KMS-11 (cell line): Measurements from ENCODE around the gene TRAM2.

Experiments used
- H2AFZ ChIP-seq: fragments of 200-600 bp; sonication (generic); 2 replicates; pipeline ENCODE4 v1.6.1; 2016; ENCODE audit warnings: antibody characterized with exemption, mixed run types, low read depth
- H3K27ac ChIP-seq: fragments of 200-600 bp; sonication (generic); 2 replicates; pipeline ENCODE4 v1.6.1; 2016; ENCODE audit warnings: mild to moderate bottlenecking, mixed run types
- H3K27me3 ChIP-seq: fragments of 200-600 bp; sonication (generic); 2 replicates; pipeline ENCODE4 v1.6.1; 2017; ENCODE audit warnings: mild to moderate bottlenecking, low read depth, mixed run types, moderate library complexity; ENCODE audit not compliant: insufficient read depth
- H3K36me3 ChIP-seq: fragments of 200-600 bp; sonication (generic); 2 replicates; pipeline ENCODE4 v1.6.1; 2017; ENCODE audit warnings: mild to moderate bottlenecking, mixed run types; ENCODE audit not compliant: insufficient read depth
- H3K4me1 ChIP-seq: fragments of 200-600 bp; sonication (generic); 2 replicates; pipeline ENCODE4 v1.6.1; 2016; ENCODE audit warnings: mild to moderate bottlenecking, low read depth, mixed run types; ENCODE audit not compliant: poor library complexity, severe bottlenecking
- H3K4me2 ChIP-seq: fragments of 200-600 bp; sonication (generic); 2 replicates; pipeline ENCODE4 v1.7.0; 2016; ENCODE audit warnings: mild to moderate bottlenecking, mixed run types
- H3K4me3 ChIP-seq: fragments of 200-600 bp; sonication (generic); IDR thresholded peaks from 2 replicates; pipeline ENCODE4 v1.6.1; 2017; ENCODE audit warnings: low read depth, low read length, mixed read lengths; ENCODE audit not compliant: insufficient read depth
- H3K79me2 ChIP-seq: fragments of 200-600 bp; sonication (generic); 2 replicates; pipeline ENCODE4 v1.6.1; 2016; ENCODE audit warnings: low read depth, mixed run types; ENCODE audit not compliant: insufficient read depth
- H3K9ac ChIP-seq: fragments of 200-600 bp; sonication (generic); 2 replicates; pipeline ENCODE4 v1.6.1; 2016; ENCODE audit warnings: mild to moderate bottlenecking, mixed run types
- H4K20me1 ChIP-seq: fragments of 200-600 bp; sonication (generic); 2 replicates; pipeline ENCODE4 v1.6.1; 2016; ENCODE audit warnings: mild to moderate bottlenecking, mixed run types; ENCODE audit not compliant: insufficient read depth
- TF ChIP-seq, protein P1 (sequence below): fragments of 200-600 bp; sonication (generic); conservative IDR thresholded peaks from 2 replicates; pipeline ENCODE4 v1.6.1; 2017; ENCODE audit warnings: low read depth, mild to moderate bottlenecking, antibody characterized with exemption, low read length, moderate library complexity, mixed read lengths

The TRAM2 gene

DNA sequence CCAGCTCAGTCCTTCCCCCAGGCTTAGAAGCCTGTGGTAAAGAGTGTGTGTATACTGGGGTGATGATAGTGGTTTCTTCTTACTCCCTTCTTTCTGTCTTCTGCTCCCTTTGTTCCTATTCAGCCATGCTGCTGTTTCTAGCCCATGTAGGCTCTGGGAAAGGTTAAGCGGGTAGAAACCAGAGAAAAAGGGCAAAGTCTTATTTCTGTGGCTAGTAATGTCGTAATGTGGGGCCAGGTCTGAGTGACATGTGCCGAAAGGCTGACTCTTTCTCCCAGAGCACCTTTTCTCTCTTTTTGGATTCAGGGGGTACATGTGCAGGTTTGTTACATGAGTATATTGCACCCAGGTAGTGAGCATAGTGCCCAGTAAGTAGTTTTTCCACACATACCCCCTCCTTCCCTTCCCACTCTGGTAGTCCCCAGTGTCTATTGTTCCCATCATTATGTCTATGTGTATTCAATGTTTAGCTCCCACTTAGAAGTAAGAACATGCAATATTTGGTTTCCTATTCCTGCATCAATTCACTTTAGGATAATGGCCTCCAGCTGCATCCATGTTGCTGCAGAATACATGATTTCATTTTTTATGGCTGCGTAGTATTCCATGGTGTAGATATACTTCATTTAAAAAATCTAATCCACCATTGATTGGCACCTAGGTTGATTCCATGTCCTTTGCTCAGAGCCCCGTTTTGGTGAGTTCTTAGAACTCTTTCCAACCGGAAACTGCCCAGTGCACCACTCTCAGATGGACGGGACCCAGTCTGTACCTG, 82.4 kb downstream of the TRAM2 start:
- Histone ChIP-seq H3K27me3 (no peaks in the 10 kb centered on the region), H4K20me1 (no peaks in the 10 kb centered on the region), H3K4me1 (peaks cover 73% of the 10 kb centered on the region), H3K9ac (no peak overlapping the region), H2AFZ (no peak overlapping the region), H3K27ac (peak overlapping the region; percentile 91), H3K36me3 (no peaks in the 10 kb centered on the region), H3K79me2 (no peaks in the 10 kb centered on the region; the same call in 1 of the 2 replicates), H3K4me3 (no peak overlapping the region), H3K4me2 (peak overlapping the region; percentile 36; the same call in 1 of the 2 replicates)
- TF ChIP-seq, protein P1, sequence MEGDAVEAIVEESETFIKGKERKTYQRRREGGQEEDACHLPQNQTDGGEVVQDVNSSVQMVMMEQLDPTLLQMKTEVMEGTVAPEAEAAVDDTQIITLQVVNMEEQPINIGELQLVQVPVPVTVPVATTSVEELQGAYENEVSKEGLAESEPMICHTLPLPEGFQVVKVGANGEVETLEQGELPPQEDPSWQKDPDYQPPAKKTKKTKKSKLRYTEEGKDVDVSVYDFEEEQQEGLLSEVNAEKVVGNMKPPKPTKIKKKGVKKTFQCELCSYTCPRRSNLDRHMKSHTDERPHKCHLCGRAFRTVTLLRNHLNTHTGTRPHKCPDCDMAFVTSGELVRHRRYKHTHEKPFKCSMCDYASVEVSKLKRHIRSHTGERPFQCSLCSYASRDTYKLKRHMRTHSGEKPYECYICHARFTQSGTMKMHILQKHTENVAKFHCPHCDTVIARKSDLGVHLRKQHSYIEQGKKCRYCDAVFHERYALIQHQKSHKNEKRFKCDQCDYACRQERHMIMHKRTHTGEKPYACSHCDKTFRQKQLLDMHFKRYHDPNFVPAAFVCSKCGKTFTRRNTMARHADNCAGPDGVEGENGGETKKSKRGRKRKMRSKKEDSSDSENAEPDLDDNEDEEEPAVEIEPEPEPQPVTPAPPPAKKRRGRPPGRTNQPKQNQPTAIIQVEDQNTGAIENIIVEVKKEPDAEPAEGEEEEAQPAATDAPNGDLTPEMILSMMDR, result no peak

DNA sequence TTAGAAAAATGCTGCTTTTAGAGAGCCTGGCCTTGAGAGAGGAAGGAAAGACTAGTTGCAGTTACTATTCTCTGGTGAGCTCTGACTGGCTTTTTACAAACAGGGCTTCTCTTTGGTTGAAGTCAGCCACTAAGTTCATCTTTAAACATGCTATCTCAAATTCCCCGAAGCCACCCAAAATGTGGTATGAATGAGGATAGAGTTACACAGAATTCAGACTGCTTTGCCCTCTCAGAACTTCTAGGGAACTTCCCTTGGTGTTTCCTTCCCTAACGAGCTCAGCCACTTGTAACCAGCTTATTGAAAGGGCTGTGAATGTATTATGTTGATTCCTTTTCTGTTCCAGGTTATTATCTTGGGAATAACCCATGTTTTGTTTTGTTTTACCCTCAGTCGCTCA, 83.2 kb downstream of the TRAM2 start:
- TF ChIP-seq, protein P1, result no peak
- H3K4me3 ChIP-seq, result no peak overlapping the region
- no peaks in the 10 kb centered on the region; the same call in 1 of the 2 replicates for H3K79me2 ChIP-seq
- no peaks in the 10 kb centered on the region for H3K27me3 ChIP-seq
- H3K36me3 ChIP-seq, result no peaks in the 10 kb centered on the region
- H4K20me1 ChIP-seq, result no peaks in the 10 kb centered on the region
- peaks cover 65% of the 10 kb centered on the region for H3K4me1 ChIP-seq
- peak overlapping the region; percentile 91 for H3K27ac ChIP-seq
- no peak overlapping the region for H3K9ac ChIP-seq
- no peak overlapping the region for H2AFZ ChIP-seq
- H3K4me2 ChIP-seq, result peak overlapping the region; percentile 36

DNA sequence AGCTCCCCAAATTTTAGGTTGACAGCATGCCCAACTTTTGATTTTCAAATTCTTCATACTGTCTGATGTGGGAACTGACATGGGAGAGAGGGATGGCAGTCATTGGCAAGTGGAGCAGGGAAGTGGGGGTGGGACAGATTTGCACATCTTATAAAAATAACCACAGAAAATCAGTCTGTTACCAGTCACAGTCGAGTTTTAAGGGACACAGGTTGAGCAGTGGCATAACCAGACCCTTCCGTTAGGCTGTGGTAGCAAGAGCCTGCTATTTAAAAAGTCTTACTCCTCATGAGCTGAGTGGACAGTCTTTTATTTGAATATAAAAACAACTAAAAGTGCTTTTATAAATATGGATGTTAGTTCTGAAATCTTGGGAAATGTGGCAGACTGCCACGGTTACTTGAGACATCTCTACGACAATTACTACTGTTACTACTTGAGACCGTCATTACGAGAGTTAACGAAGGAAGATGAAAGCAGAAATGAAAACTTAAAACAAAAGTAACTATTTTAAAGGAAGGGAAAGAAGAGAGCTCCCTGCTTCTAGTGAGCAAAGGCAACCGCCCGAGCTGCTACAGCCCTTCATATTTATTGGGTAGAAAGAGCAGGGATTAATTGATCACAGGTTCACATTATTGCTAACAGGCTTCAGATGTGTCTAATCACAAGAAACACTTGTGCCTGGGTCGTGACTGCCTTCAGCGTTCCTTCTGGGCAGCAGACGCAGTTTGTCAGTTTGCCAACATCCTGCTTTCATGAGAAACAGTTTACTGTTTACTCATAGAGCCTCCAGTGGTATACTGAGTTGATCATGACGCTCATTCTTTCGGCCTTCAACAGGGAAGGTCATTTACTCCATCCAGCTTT, 85.4 kb downstream of the TRAM2 start:
- H3K9ac ChIP-seq, result no peak overlapping the region
- H2AFZ ChIP-seq, result no peak overlapping the region
- TF ChIP-seq, protein P1, result no peak
- H4K20me1 ChIP-seq, result no peaks in the 10 kb centered on the region
- no peaks in the 10 kb centered on the region; the same call in 1 of the 2 replicates for H3K79me2 ChIP-seq
- no peaks in the 10 kb centered on the region for H3K27me3 ChIP-seq
- H3K27ac ChIP-seq, result no peak overlapping the region
- H3K4me2 ChIP-seq, result no peak overlapping the region
- no peaks in the 10 kb centered on the region for H3K36me3 ChIP-seq
- H3K4me3 ChIP-seq, result no peak overlapping the region
- peaks cover 43% of the 10 kb centered on the region for H3K4me1 ChIP-seq

DNA sequence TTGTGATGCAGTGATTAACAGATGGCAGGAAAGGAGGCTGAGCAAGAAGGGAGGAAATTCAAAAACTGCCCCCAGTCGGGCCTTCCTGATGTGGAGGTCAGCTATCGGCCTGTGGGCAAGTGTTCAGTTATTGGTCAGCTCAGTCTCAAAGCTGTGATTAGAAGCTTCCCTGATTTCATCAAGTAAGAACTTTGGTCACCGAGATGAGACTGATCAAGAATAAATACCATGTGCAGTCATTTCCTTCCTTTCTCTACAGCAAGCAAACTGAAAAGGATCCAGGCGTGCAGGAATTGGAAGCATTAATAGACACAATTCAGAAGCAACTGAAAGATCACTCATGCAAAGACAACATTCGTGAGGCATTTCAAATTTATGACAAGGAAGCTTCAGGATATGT, 87.0 kb downstream of the TRAM2 start:
- Histone ChIP-seq H3K4me2 (no peak overlapping the region), H2AFZ (no peak overlapping the region)

More for the DNA sequence above, 87.0 kb downstream of the TRAM2 start:
- TF ChIP-seq, protein P1, result no peak
- Histone ChIP-seq H3K27ac (no peak overlapping the region), H3K79me2 (no peaks in the 10 kb centered on the region), H3K4me1 (peaks cover 29% of the 10 kb centered on the region), H3K27me3 (no peaks in the 10 kb centered on the region), H3K36me3 (no peaks in the 10 kb centered on the region), H4K20me1 (no peaks in the 10 kb centered on the region), H3K4me3 (no peak overlapping the region), H3K9ac (no peak overlapping the region)
